BLaER1 treated with 17β-estradiol and CSF1 and Interleukin-3, amounts not matched to agents 10 nM and 100 nM (cell line): ENCODE results near the gene WDR73.

Source experiments
- H3K27ac ChIP-seq, 11 experiments: shearing (Covaris generic); formaldehyde crosslinking; 2 replicates each; pipeline ENCODE4 v1.8.1; 2022
- H3K27me3 ChIP-seq, 11 experiments: shearing (Covaris generic); formaldehyde crosslinking; 2 replicates each; pipeline ENCODE4 v1.8.1; 2022
- H3K36me3 ChIP-seq, 11 experiments: shearing (Covaris generic); formaldehyde crosslinking; 2 replicates each; pipeline ENCODE4 v1.8.1; 2022
- H3K4me1 ChIP-seq, 10 experiments: shearing (Covaris generic); formaldehyde crosslinking; 2 replicates each; pipeline ENCODE4 v1.8.1; 2022
- H3K4me2 ChIP-seq, 11 experiments: shearing (Covaris generic); formaldehyde crosslinking; 2 replicates each; pipeline ENCODE4 v1.8.1; 2022
- H3K4me3 ChIP-seq, 10 experiments: shearing (Covaris generic); formaldehyde crosslinking; 2 replicates each; pipeline ENCODE4 v1.8.1; 2022
- H3K9ac ChIP-seq, 11 experiments: shearing (Covaris generic); formaldehyde crosslinking; 2 replicates each; pipeline ENCODE4 v1.8.1; 2022
- H3K9me3 ChIP-seq, 11 experiments: shearing (Covaris generic); formaldehyde crosslinking; replicated peaks in 1 of 11; 2 replicates each; pipeline ENCODE4 v1.8.1; 2022
- H4K20me1 ChIP-seq, 11 experiments: shearing (Covaris generic); formaldehyde crosslinking; 2 replicates each; pipeline ENCODE4 v1.8.1; 2022
- Cebpa-rat ChIP-seq, 11 experiments: shearing (Covaris generic); IDR thresholded peaks; 2 replicates each; pipeline ENCODE4 v1.8.1; 2022

Gene WDR73

GRCh38 chr15:84685304-84685703 is 31.2 kb upstream of the WDR73 start:
- H3K27me3 ChIP-seq: no peaks in the 10 kb centered on the region
- no peak overlapping the region for H3K4me3 ChIP-seq
- H3K4me2 ChIP-seq: peak overlapping the region in 3 of 11 experiments; percentile 4 to 52 (median 35); a peak in 4 of 22 replicates
- H3K9me3 ChIP-seq: peaks cover 0 to 8% (median 5%) of the 10 kb centered on the region in 11 experiments; a peak in 14 of 22 replicates
- peaks cover 0 to 61% (median 21%) of the 10 kb centered on the region in 10 experiments; a peak in 15 of 20 replicates for H3K4me1 ChIP-seq
- no peak for TF ChIP-seq Cebpa-rat (IDR thresholded peaks at IDR 0.05)
- peak overlapping the region in 1 of 11 experiments; percentile 5; a peak in 1 of 22 replicates for H3K9ac ChIP-seq
- peaks cover 67 to 100% (median 92%) of the 10 kb centered on the region in 11 experiments for H3K36me3 ChIP-seq
- H3K27ac ChIP-seq: peak overlapping the region in 2 of 11 experiments; percentile 27 to 41; a peak in 2 of 22 replicates
- peaks cover 0 to 41% (median 0%) of the 10 kb centered on the region in 11 experiments; a peak in 7 of 22 replicates for H4K20me1 ChIP-seq

GRCh38 chr15:84684092-84684491 is 30.0 kb upstream of the WDR73 start:
- Histone ChIP-seq H3K36me3 (peaks cover 69 to 100% (median 93%) of the 10 kb centered on the region in 11 experiments), H4K20me1 (peaks cover 0 to 35% (median 0%) of the 10 kb centered on the region in 11 experiments; a peak in 5 of 22 replicates), H3K9ac (no peak overlapping the region), H3K9me3 (no peaks in the 10 kb centered on the region), H3K27ac (peak overlapping the region in 2 of 11 experiments; percentile 27 to 69; a peak in 3 of 22 replicates), H3K4me1 (peaks cover 0 to 61% (median 21%) of the 10 kb centered on the region in 10 experiments; a peak in 15 of 20 replicates), H3K4me2 (peak overlapping the region in 2 of 11 experiments; percentile 52 to 59; a peak in 4 of 22 replicates), H3K4me3 (no peak overlapping the region), H3K27me3 (no peaks in the 10 kb centered on the region)
- TF ChIP-seq Cebpa-rat (IDR thresholded peaks at IDR 0.05): no peak

GRCh38 chr15:84681831-84682230 is 27.7 kb upstream of the WDR73 start:
- Histone ChIP-seq H3K4me3 (0 out of 20 replicates have a peak overlapping the region, but pooled peaks of 1 of the 10 experiments have one; percentile 3), H3K9me3 (no peaks in the 10 kb centered on the region), H4K20me1 (peaks cover 0 to 20% (median 0%) of the 10 kb centered on the region in 11 experiments; a peak in 4 of 22 replicates), H3K4me2 (peak overlapping the region in 9 of 11 experiments; percentile 0 to 63 (median 48); a peak in 14 of 22 replicates), H3K36me3 (peaks cover 72 to 97% (median 92%) of the 10 kb centered on the region in 11 experiments), H3K9ac (peak overlapping the region in 1 of 11 experiments; percentile 25; a peak in 1 of 22 replicates), H3K4me1 (peaks cover 0 to 59% (median 20%) of the 10 kb centered on the region in 10 experiments; a peak in 15 of 20 replicates), H3K27me3 (no peaks in the 10 kb centered on the region), H3K27ac (peak overlapping the region in 5 of 11 experiments; percentile 6 to 69 (median 42); a peak in 6 of 22 replicates)
- peak in 8 of 11 experiments; percentile 38 to 74 (median 58); a peak in 10 of 22 replicates for TF ChIP-seq Cebpa-rat (IDR thresholded peaks at IDR 0.05)

- H4K20me1 ChIP-seq: peaks cover 0 to 9% (median 0%) of the 10 kb centered on the region in 11 experiments; a peak in 3 of 22 replicates
- no peak overlapping the region for H3K9ac ChIP-seq
- no peak overlapping the region for H3K4me2 ChIP-seq
- peaks cover 78 to 91% (median 85%) of the 10 kb centered on the region in 11 experiments for H3K36me3 ChIP-seq
- 0 out of 22 replicates have a peak, but pooled peaks cover 0 to 6% (median 0%) of the 10 kb centered on the region in 11 experiments for H3K9me3 ChIP-seq
- H3K4me1 ChIP-seq: peaks cover 0 to 13% (median under 1%) of the 10 kb centered on the region in 10 experiments; a peak in 8 of 20 replicates
- no peak for TF ChIP-seq Cebpa-rat (IDR thresholded peaks at IDR 0.05)
- no peaks in the 10 kb centered on the region for H3K27me3 ChIP-seq
- no peak overlapping the region for H3K4me3 ChIP-seq
- H3K27ac ChIP-seq: no peak overlapping the region
These were observed 17.1 kb upstream of the WDR73 start for GRCh38 chr15:84671211-84671610.

GRCh38 chr15:84669726-84670125 is 15.6 kb upstream of the WDR73 start:
- no peak overlapping the region for H3K9ac ChIP-seq
- no peak overlapping the region for H3K4me2 ChIP-seq
- no peak overlapping the region for H3K4me3 ChIP-seq
- H3K27ac ChIP-seq: no peak overlapping the region
- H3K27me3 ChIP-seq: no peaks in the 10 kb centered on the region
- H3K36me3 ChIP-seq: peaks cover 82 to 91% (median 88%) of the 10 kb centered on the region in 11 experiments
- H3K4me1 ChIP-seq: no peaks in the 10 kb centered on the region
- peaks cover 0 to 9% (median 0%) of the 10 kb centered on the region in 11 experiments; a peak in 2 of 22 replicates for H4K20me1 ChIP-seq
- no peak for TF ChIP-seq Cebpa-rat (IDR thresholded peaks at IDR 0.05)
- 0 out of 22 replicates have a peak, but pooled peaks cover 0 to 6% (median 0%) of the 10 kb centered on the region in 11 experiments for H3K9me3 ChIP-seq

- H3K9ac ChIP-seq: no peak overlapping the region
- H3K27ac ChIP-seq: no peak overlapping the region
- H3K4me3 ChIP-seq: no peak overlapping the region
- TF ChIP-seq Cebpa-rat (IDR thresholded peaks at IDR 0.05): no peak
- peaks cover 0 to 9% (median 0%) of the 10 kb centered on the region in 11 experiments; a peak in 1 of 22 replicates for H4K20me1 ChIP-seq
- H3K4me2 ChIP-seq: no peak overlapping the region
- H3K36me3 ChIP-seq: peaks cover 74 to 91% (median 81%) of the 10 kb centered on the region in 11 experiments
- no peaks in the 10 kb centered on the region for H3K4me1 ChIP-seq
- H3K27me3 ChIP-seq: no peaks in the 10 kb centered on the region
- H3K9me3 ChIP-seq: 0 out of 22 replicates have a peak, but pooled peaks cover 0 to under 1% (median 0%) of the 10 kb centered on the region in 11 experiments
These were observed 14.3 kb upstream of the WDR73 start for GRCh38 chr15:84668221-84668982.

- no peak overlapping the region for H3K9ac ChIP-seq
- no peak overlapping the region for H3K27ac ChIP-seq
- peaks cover 0 to 9% (median 0%) of the 10 kb centered on the region in 11 experiments; a peak in 1 of 22 replicates for H4K20me1 ChIP-seq
- TF ChIP-seq Cebpa-rat (IDR thresholded peaks at IDR 0.05): no peak
- H3K27me3 ChIP-seq: no peaks in the 10 kb centered on the region
- no peak overlapping the region for H3K4me3 ChIP-seq
- H3K36me3 ChIP-seq: peaks cover 66 to 96% (median 73%) of the 10 kb centered on the region in 11 experiments
- H3K4me1 ChIP-seq: no peaks in the 10 kb centered on the region
- H3K9me3 ChIP-seq: no peaks in the 10 kb centered on the region
- no peak overlapping the region for H3K4me2 ChIP-seq
These were observed 12.3 kb upstream of the WDR73 start for GRCh38 chr15:84666373-84666772.

GRCh38 chr15:84661001-84661400 is 6.9 kb upstream of the WDR73 start:
- H3K36me3 ChIP-seq: peaks cover 14 to 47% (median 20%) of the 10 kb centered on the region in 11 experiments; a peak in 21 of 22 replicates
- peaks cover 0 to 13% (median 0%) of the 10 kb centered on the region in 11 experiments; a peak in 3 of 22 replicates for H4K20me1 ChIP-seq
- peaks cover 35 to 43% (median 38%) of the 10 kb centered on the region in 10 experiments for H3K4me1 ChIP-seq
- H3K27me3 ChIP-seq: no peaks in the 10 kb centered on the region
- no peak overlapping the region for H3K4me2 ChIP-seq
- no peak overlapping the region for H3K27ac ChIP-seq
- H3K4me3 ChIP-seq: no peak overlapping the region
- H3K9me3 ChIP-seq: no peaks in the 10 kb centered on the region
- TF ChIP-seq Cebpa-rat (IDR thresholded peaks at IDR 0.05): no peak
- no peak overlapping the region for H3K9ac ChIP-seq
